Endothelial cell of hepatic sinusoid (primary cell): ENCODE data around the gene RFNG.

Experiments used
- in situ Hi-C: cut with HindIII; loops from 2 replicates; pipeline ENCODE4 v1.10.0; 2017; ENCODE audit warnings: low sequenced_read_pairs

The RFNG gene

DNA sequence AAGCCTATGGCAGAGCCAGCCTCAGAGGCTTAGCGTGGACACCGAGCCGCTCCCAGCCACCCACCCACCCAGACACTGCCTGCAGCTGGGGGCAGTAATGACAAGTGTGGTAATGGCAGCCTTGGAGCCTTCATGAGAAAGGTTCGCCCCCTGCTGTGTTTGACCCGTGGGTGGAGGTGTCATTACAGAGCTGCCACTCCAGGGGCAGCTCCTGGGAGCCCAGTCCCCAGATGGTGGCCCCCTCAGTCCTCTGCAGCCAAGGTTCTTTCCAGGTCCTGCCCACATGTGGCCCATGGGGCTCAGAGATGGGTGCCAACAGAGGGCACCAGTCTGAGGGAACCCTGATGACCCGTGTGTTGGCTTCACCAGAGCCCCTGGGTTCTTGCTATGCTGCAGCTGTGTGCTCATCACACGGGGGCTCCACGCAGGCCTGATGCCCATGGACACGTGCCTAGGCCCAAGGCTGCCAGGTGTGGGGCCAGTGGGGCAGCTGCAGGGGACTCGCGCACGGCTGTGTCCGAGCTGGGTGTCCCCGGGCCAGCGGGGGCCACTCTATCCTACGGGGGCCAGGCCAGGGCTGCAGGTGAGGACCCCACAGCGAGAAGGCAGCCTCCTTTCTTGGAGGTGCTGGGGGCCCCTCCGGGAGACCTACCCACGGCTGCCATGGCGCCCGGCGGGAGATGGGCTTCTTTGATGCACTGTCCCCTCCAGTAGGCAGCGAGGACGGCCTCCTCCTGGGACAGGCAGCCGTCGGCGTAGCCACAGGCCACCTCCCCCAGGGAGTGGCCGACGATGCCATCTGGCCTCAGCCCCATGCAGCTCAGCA lies 38.3 kb upstream of the RFNG start:
- in situ Hi-C loops, result no loop called here

DNA sequence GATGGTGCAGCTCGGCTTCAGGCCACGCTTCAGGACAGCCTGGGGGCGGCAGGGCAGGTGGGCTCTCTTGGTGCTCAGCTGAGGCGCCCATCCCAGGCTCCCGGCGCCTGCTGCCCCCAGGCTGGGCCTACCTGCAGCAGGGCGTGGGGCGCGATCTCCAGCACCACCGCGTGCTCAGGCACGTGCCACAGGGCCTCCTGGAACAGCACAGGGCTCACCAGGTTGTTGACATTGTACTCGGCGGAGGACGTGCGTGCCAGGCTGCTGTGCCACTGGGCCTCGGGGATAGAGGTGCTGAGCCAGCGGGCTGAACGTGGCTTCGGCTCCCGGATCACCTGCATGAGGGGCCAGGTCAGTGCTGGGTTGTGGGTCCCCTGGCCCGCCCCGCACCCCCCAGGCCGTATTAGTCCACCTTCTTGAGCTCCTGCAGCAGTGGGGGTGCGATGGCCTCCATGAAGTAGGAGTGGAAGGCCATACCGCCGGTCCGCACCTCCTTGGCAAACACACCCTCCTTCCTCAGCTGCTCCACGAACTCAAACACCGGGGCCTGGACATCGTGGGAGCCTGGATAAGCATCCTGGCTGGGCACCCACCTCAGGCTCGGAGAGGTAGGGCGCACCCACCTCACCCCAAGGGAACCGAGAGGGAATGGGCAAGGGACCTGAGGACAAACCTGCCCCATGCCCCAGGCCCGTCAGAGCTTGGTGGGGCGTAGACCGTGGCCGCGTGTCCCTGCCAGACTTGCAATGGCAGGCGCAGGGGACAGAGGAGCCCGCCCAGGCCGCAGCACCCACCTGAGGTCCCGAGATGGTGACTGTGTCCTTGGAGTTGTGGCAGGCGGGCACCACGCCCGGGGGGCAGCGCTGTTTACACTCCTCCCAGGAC lies 37.5 kb upstream of the RFNG start:
- in situ Hi-C loops, result no loop called here

- in situ Hi-C loops, result no loop called here
These were observed 36.6 kb upstream of the RFNG start for GRCh38 chr17:82087961-82088837.

DNA sequence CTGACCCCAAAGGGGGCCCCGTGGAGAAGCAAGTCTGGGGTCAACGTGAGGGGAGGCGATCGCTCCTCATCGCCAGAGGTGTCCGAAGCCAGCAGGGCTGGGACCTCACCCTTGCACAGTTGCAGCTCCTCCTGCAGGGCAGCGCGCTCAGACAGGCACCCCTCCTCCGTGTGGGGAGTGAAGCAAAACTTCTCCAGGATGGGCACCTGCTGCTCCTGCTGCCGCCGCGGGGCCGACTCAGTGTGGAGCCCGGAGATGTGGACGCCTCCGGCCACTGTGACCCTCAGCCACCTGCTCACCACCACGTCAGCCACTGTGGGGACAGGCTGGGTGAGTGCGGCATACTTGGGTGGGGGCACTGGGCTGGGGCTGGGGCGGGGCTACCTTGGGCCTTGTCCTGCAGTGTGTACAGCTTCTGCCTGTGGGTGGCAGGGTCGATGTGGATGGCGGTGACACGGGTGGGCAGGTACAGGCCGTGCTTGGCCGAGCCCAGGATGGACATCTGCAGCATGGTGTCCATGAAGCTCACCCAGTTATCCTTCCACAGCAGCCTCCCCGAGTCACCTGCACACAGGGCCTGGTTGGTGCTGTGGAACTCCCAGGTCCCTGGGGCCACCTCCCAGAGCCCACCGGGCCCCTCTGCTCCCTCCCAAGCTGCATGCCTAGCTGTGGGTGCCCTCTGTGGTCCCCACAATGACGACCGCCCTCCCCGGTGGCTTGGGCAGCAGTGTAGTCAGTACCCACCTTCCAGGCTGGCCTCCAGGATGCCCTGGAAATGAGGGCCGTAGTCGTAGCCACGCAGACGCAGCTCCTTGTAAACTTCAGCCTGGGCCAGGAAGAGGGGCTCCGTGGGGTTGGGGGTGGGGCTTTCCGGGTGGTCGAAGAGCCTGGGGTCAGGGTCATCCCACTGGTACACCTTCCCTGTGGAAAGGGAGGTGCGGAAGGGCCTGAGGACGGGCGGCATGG lies 35.6 kb upstream of the RFNG start:
- in situ Hi-C loops, result no loop called here

GRCh38 chr17:82085931-82086764 lies 34.5 kb upstream of the RFNG start:
- in situ Hi-C loops, result no loop called here

- in situ Hi-C loops, result no loop called here
These were observed 33.6 kb upstream of the RFNG start for GRCh38 chr17:82085031-82085861.

GRCh38 chr17:82084373-82085030 lies 32.9 kb upstream of the RFNG start:
- in situ Hi-C loops, result no loop called here

GRCh38 chr17:82083533-82084359 lies 32.1 kb upstream of the RFNG start:
- in situ Hi-C loops, result no loop called here

- in situ Hi-C loops, result no loop called here
These were observed 31.4 kb upstream of the RFNG start for GRCh38 chr17:82083009-82083408.

- in situ Hi-C loops, result no loop called here
These were observed 30.8 kb upstream of the RFNG start for GRCh38 chr17:82082456-82082855.

- in situ Hi-C loops, result no loop called here
These were observed 30.4 kb upstream of the RFNG start for GRCh38 chr17:82081966-82082365.

GRCh38 chr17:82081546-82081945 lies 29.9 kb upstream of the RFNG start:
- in situ Hi-C loops, result no loop called here

GRCh38 chr17:82080789-82081464 lies 29.3 kb upstream of the RFNG start:
- in situ Hi-C loops, result no loop called here

DNA sequence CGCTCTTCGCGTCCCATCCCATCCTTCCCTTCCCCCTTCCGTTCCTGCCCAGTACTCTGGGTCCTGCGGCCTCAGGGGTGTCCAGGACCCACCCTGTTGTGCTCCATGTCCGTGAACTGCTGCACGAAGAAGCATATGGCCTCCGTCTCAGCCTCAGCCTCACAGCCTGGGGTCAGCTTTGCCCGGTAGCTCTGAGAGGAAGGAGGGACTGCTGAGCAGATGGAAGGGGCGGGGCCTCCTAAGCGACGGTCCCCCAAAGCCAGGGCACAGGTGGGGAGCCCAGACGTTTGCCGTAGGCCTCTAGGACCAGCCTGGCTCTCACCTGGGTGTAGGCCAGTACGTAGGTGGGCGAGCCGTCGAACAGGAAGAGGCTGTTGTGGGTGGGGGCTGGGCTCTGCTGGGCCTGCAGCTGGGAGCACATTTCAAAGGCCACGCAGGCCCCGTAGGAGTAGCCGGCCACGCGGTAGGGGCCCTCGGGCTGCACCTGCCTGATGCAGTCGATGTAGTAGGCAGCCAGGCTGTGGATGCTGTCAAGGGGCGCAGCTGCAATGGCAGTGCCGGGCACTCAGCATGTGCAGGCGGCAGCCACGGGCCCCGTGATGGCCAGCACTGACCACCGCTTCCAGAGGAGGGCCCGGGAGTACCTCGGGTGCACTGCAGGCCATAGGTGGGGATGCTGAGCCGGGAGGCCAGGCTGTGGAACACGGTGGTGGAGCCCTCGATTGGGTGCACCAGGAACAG lies 28.6 kb upstream of the RFNG start:
- in situ Hi-C loops, result no loop called here

- in situ Hi-C loops, result no loop called here
These were observed 27.5 kb upstream of the RFNG start for GRCh38 chr17:82079001-82079677.
